A549 treated with CORT108297 at 1 μM for 4 hours (cell line): ENCODE measurements around the gene N4BP3. TPM values are rescaled to one million over a fixed set of nuclear protein-coding genes. Genes with fewer than 3 reads are reported as not detected.

ENCODE experiments used
- total RNA-seq: library from RNA; stranded (reverse); fragments of 200-300 nt; extraction: Qiagen RNA extraction; gene quantifications from 5 replicates; pipeline ENCODE4 v1.2.3, GENCODE V29; 2022

The N4BP3 gene
- total RNA-seq: 0.87 to 1.5 TPM (median 1.3 TPM) in 5 replicates

DNA sequence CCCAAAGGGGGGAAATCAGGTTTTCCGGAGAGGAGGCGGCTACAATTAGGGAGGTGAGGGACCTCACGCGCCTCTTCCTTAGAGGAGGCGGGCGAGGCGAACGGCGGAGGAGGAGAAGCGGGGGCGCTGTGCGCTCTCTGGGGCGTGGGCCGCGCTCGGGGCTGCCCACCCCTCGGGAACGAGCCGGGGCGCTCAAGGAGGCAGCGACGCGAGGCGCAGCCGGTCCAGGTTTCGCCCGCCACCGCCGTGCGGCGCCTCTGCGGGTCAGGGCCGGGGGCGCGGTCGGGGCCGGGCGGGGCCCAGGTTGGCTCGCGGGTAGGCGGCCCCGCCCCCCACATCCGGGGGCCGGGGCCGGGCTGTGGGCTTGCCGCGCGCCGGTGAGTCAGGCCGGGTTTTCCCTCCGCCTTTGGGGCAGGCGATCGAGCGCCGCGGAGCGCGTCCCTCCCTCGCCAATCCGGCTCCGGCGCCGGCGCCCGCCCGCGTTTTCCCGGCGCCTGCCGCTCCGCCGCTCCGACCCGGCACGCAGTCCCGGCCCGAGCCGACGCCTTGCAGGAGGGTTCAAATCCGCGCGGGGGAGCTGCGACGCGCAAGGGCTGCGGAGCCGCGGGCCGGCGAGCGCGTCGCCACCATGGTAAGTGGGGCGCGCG lies at the start of gene N4BP3:
TSS of gene N4BP3 (plus strand) at position 392 of the 647 bp plus-strand sequence. CDS start 6,052 bp downstream, outside the sequence.

GRCh38 chr5:178130576-178131445 lies 17.5 kb downstream of the N4BP3 start, which contains the start of gene RMND5B:
Gene RMND5B (plus strand): TSS chr5:178131014. CDS start chr5:178138120, 7,106 bp downstream.

GRCh38 chr5:178153530-178154340 lies 40.4 kb downstream of the N4BP3 start, which contains the start of gene NHP2:
Gene NHP2 (minus strand): TSS chr5:178153885. CDS start chr5:178153817, 68 bp downstream.

Other genes starting within 250 kb of the N4BP3 start
- gene PROP1, start 117.3 kb upstream of the N4BP3 start, total RNA-seq: not detected in 5 replicates
- 23.3 to 32.7 TPM (median 31.0 TPM) in 5 replicates for gene RMND5B, start 17.5 kb downstream of the N4BP3 start, total RNA-seq
- gene NHP2, start 40.4 kb downstream of the N4BP3 start, total RNA-seq: 381 to 485 TPM (median 422 TPM) in 5 replicates
- gene GMCL2, start 73.8 kb downstream of the N4BP3 start, total RNA-seq: 0.02 TPM in 1 of 5 replicates, not detected in the others
- gene HNRNPAB, start 91.0 kb downstream of the N4BP3 start, total RNA-seq: 310 to 340 TPM (median 319 TPM) in 5 replicates
- gene PHYKPL, start 119.3 kb downstream of the N4BP3 start, total RNA-seq: 8.2 to 10.8 TPM (median 9.6 TPM) in 5 replicates